NCI-H510A (cell line): ENCODE results near the gene MICALL2.
A peak's percentile ranks its signal among the peaks of the same experiment; 100 is the strongest.

Source experiments
- DNase-seq: peaks from one replicate; lab custom pipeline; 2025; lab: John Stamatoyannopoulos, UW

The MICALL2 gene

GRCh38 chr7:1468203-1468602 lies 8.9 kb upstream of the MICALL2 start:
- no peak for DNase-seq

- DNase-seq = no peak
These were observed 7.4 kb upstream of the MICALL2 start for GRCh38 chr7:1466524-1467271.

GRCh38 chr7:1464694-1465093 lies 5.4 kb upstream of the MICALL2 start:
- no peak for DNase-seq

- DNase-seq = no peak
These were observed 4.5 kb upstream of the MICALL2 start for GRCh38 chr7:1463676-1464223.

- no peak for DNase-seq
These were observed 2.5 kb upstream of the MICALL2 start for GRCh38 chr7:1461646-1462375.

GRCh38 chr7:1460821-1461645 lies 1.8 kb upstream of the MICALL2 start:
- no peak for DNase-seq

- no peak for DNase-seq
These were observed 900 bp upstream of the MICALL2 start for GRCh38 chr7:1459920-1460820.

GRCh38 chr7:1459512-1459892 lies 232 bp upstream of the MICALL2 start:
- DNase-seq = peak; percentile 96

GRCh38 chr7:1457949-1458682 lies 1.2 kb downstream of the MICALL2 start:
- DNase-seq = no peak

- DNase-seq = no peak
These were observed 2.0 kb downstream of the MICALL2 start for GRCh38 chr7:1457059-1457948.

- no peak for DNase-seq
These were observed 3.3 kb downstream of the MICALL2 start for GRCh38 chr7:1455955-1456354.

GRCh38 chr7:1455241-1455939 lies 3.9 kb downstream of the MICALL2 start:
- DNase-seq = peak; percentile 93

- no peak for DNase-seq
These were observed 4.7 kb downstream of the MICALL2 start for GRCh38 chr7:1454542-1454941.

GRCh38 chr7:1452205-1452604 lies 7.1 kb downstream of the MICALL2 start:
- no peak for DNase-seq

GRCh38 chr7:1450987-1451386 lies 8.3 kb downstream of the MICALL2 start:
- no peak for DNase-seq

GRCh38 chr7:1450431-1450830 lies 8.8 kb downstream of the MICALL2 start:
- DNase-seq = no peak

- DNase-seq = no peak
These were observed 9.3 kb downstream of the MICALL2 start for GRCh38 chr7:1449951-1450350.

- no peak for DNase-seq
These were observed 9.8 kb downstream of the MICALL2 start for GRCh38 chr7:1449501-1449900.

GRCh38 chr7:1448958-1449357 lies 10.3 kb downstream of the MICALL2 start:
- no peak for DNase-seq
